Endothelial cell of umbilical vein (primary cell): ENCODE data around the gene RUSC2. TPM values are rescaled to one million over a fixed set of nuclear protein-coding genes. Genes with fewer than 3 reads are reported as not detected.

Experiments used
- BruUV-seq: library from RNA; stranded (reverse); fragments of 400-500 nt; replicated peaks from 2 replicates; lab custom pipeline; 2021; lab: Mats Ljungman, UMichigan
- CTCF ChIA-PET: fragments of 300-600, 350-600 bp; sonication (Branson Sonifier 250); formaldehyde crosslinking; loops from one replicate; lab custom pipeline; 2021; ENCODE audit warnings: antibody characterized with exemption, inconsistent platforms; lab: Charles Lee
- POLR2A ChIA-PET: fragments of 300-600, 350-600 bp; sonication (Branson Sonifier 250); formaldehyde crosslinking; loops from one replicate; lab custom pipeline; 2021; ENCODE audit warnings: antibody characterized with exemption, inconsistent platforms; lab: Charles Lee
- DNase-seq: peaks from one replicate; pipeline ENCODE4 v3.0.0-alpha.2; 2011; ENCODE audit warnings: low read depth, low spot score
- FAIRE-seq: peaks from 2 replicates; lab custom pipeline; 2011; peaks lifted over from hg19 to GRCh38; lab: Jason Lieb, UNC
- H2AFZ ChIP-seq: 2 replicates; pipeline ENCODE4 v1.6.0; 2012; ENCODE audit warnings: low read depth, low read length, control low read depth, inconsistent platforms
- H3K27ac ChIP-seq: 2 replicates; pipeline ENCODE4 v1.5.1; 2011; ENCODE audit warnings: low read depth, mild to moderate bottlenecking, control low read depth, low read length, moderate library complexity; ENCODE audit not compliant: insufficient read depth
- H3K27me3 ChIP-seq, 2 experiments: 2 replicates each; pipeline versions ENCODE4 v1.6.0 to v1.6.1; 2011; ENCODE audit warnings: low read length in 2 of 2, mixed read lengths in 1 of 2; ENCODE audit not compliant: control insufficient read depth in 2 of 2, insufficient read depth in 2 of 2
- H3K36me3 ChIP-seq, 2 experiments: 2 replicates in 1 of 2; 3 replicates in 1 of 2; pipeline ENCODE4 v1.5.1; 2011; ENCODE audit warnings: low read length in 2 of 2, mild to moderate bottlenecking in 1 of 2, moderate library complexity in 1 of 2; ENCODE audit not compliant: control insufficient read depth in 2 of 2, insufficient read depth in 2 of 2; ENCODE audit errors: extremely low read depth in 1 of 2
- H3K4me1 ChIP-seq: 3 replicates; pipeline ENCODE4 v1.5.1; 2011; ENCODE audit warnings: mild to moderate bottlenecking, low read length; ENCODE audit not compliant: control insufficient read depth, insufficient read depth; ENCODE audit errors: extremely low read depth
- H3K4me2 ChIP-seq: 2 replicates; pipeline ENCODE4 v1.6.1; 2011; ENCODE audit warnings: low read length, control low read depth, mixed read lengths; ENCODE audit not compliant: insufficient read depth
- H3K4me3 ChIP-seq, 3 experiments: fragments of 200-600 bp in 1 of 3; sonication (generic), shearing (Covaris generic) in 1 of 3; replicated peaks in 1 of 3; 2 replicates each; pipeline ENCODE4 v1.5.1; 2011 to 2016; ENCODE audit warnings: control low read depth in 3 of 3, low read length in 3 of 3, mild to moderate bottlenecking in 2 of 3, inconsistent platforms in 1 of 3, low read depth in 1 of 3, moderate library complexity in 1 of 3; ENCODE audit not compliant: insufficient read depth in 1 of 3
- H3K79me2 ChIP-seq: 2 replicates; pipeline ENCODE4 v1.6.0; 2012; ENCODE audit warnings: low read length, inconsistent platforms; ENCODE audit not compliant: control insufficient read depth, insufficient read depth
- H3K9ac ChIP-seq: replicated peaks from 2 replicates; pipeline ENCODE3; 2011; ENCODE audit warnings: low read length, control low read depth; ENCODE audit not compliant: insufficient read depth; ENCODE audit errors: extremely low read depth
- H3K9me1 ChIP-seq: replicated peaks from 3 replicates; pipeline ENCODE4 v1.6.0; 2011; ENCODE audit warnings: mild to moderate bottlenecking, low read length; ENCODE audit not compliant: control insufficient read depth, insufficient read depth; ENCODE audit errors: extremely low read depth
- H3K9me3 ChIP-seq: replicated peaks from 2 replicates; pipeline ENCODE4 v1.5.1; 2012; ENCODE audit warnings: low read length, inconsistent platforms; ENCODE audit not compliant: control insufficient read depth, insufficient read depth
- H4K20me1 ChIP-seq: replicated peaks from 2 replicates; pipeline ENCODE3; 2011; ENCODE audit warnings: mild to moderate bottlenecking, low read length; ENCODE audit not compliant: control insufficient read depth, insufficient read depth; ENCODE audit errors: extremely low read depth
- CTCF ChIP-seq, 2 donors: IDR thresholded peaks; 1 replicate in 1 of 2; 2 replicates in 1 of 2; pipeline ENCODE4 v1.5.1; 2011; ENCODE audit warnings: low read length in 2 of 2, mild to moderate bottlenecking in 2 of 2, moderate library complexity in 2 of 2, control low read depth in 1 of 2, inconsistent platforms in 1 of 2, low read depth in 1 of 2; ENCODE audit not compliant: insufficient read depth in 1 of 2; ENCODE audit errors: extremely low read depth in 1 of 2
- EZH2 ChIP-seq: IDR thresholded peaks from 2 replicates; pipeline ENCODE4 v1.6.1; 2012; ENCODE audit warnings: borderline replicate concordance, low read depth, mild to moderate bottlenecking, moderate library complexity, low read length, inconsistent platforms; ENCODE audit not compliant: severe bottlenecking
- FOS ChIP-seq: IDR thresholded peaks from 2 replicates; pipeline ENCODE4 v1.6.1; 2011; ENCODE audit warnings: mild to moderate bottlenecking, low read length, moderate library complexity, borderline replicate concordance; ENCODE audit not compliant: insufficient read depth
- GATA2 ChIP-seq: IDR thresholded peaks from 2 replicates; pipeline ENCODE4 v1.7.0; 2011; ENCODE audit warnings: low read depth, mild to moderate bottlenecking, moderate library complexity, mixed read lengths, low read length; ENCODE audit not compliant: insufficient read length, insufficient read depth
- JUN ChIP-seq: IDR thresholded peaks from 2 replicates; pipeline ENCODE4 v1.6.1; 2011; ENCODE audit warnings: borderline replicate concordance, low read depth; ENCODE audit not compliant: insufficient read length, insufficient read depth
- MAX ChIP-seq: IDR thresholded peaks from 2 replicates; pipeline ENCODE4 v1.6.1; 2011; ENCODE audit not compliant: insufficient read depth, insufficient read length
- MYC ChIP-seq: IDR thresholded peaks from one replicate; pipeline ENCODE4 v1.6.1; 2011; ENCODE audit warnings: mild to moderate bottlenecking, low read depth, low read length
- POLR2A ChIP-seq: IDR thresholded peaks from 2 replicates; pipeline ENCODE4 v1.6.1; 2012; ENCODE audit warnings: low read depth, mild to moderate bottlenecking, control low read depth, low read length
- POLR2AphosphoS5 ChIP-seq: IDR thresholded peaks from 2 replicates; pipeline ENCODE4 v1.6.1; 2012; ENCODE audit warnings: low read depth, mild to moderate bottlenecking, control low read depth, low read length, moderate library complexity; ENCODE audit not compliant: insufficient read depth
- dilution Hi-C: fragments of 300-500 bp; cut with MboI; formaldehyde crosslinking; loops from one replicate; pipeline ENCODE4 v1.15.0; 2019; ENCODE audit warnings: low sequenced_read_pairs; ENCODE audit not compliant: extremely low pct_ligation_motif_present
- intact Hi-C: fragments of 100-400 bp; cut with micrococcal nuclease; formaldehyde crosslinking; loops from one replicate; pipeline ENCODE4 v1.10.0; 2022
- polyA plus RNA-seq, 4 experiments: library from polyadenylated mRNA; depleted of rRNA in 3 of 4; stranded (reverse) in 3 of 4; unstranded in 1 of 4; fragments of >200 nt; gene quantifications; 2 replicates each; pipeline versions ENCODE4 v1.2.1 to v1.2.3, GENCODE V29; 2011 to 2012; ENCODE audit warnings: missing spikeins in 1 of 4
- total RNA-seq: library from RNA; stranded (reverse); gene quantifications from 2 replicates; pipeline ENCODE4 v1.2.3, GENCODE V29; 2021

Gene RUSC2
- total and polyA plus RNA-seq, 2 donors (not counting 3 experiments of a cell fraction or from before 2014, with no cell fraction given), result 26.1 to 46.2 TPM

GRCh38 chr9:35484406-35484805 lies 5.5 kb upstream of the RUSC2 start:
- DNase-seq, result no peak
- Histone ChIP-seq H3K9ac (no peak overlapping the region), H3K4me1 (no peaks in the 10 kb centered on the region), H3K27me3 (no peaks in the 10 kb centered on the region), H3K27ac (no peak overlapping the region), H3K4me3 (no peak overlapping the region), H3K9me3 (no peaks in the 10 kb centered on the region), H3K79me2 (peaks cover 2% of the 10 kb centered on the region), H3K4me2 (no peak overlapping the region), H4K20me1 (no peaks in the 10 kb centered on the region), H3K36me3 (no peaks in the 10 kb centered on the region), H3K9me1 (no peaks in the 10 kb centered on the region), H2AFZ (no peak overlapping the region)
- ChIA-PET CTCF (interaction anchor here (1.0 to 5.1 kb wide), 2 partner anchors 68 to 369 kb away, joined by 3 to 65 read pairs; partner anchors contain the start of gene ATOSB), POLR2A (interaction anchor here (0.7 kb wide), 1 partner anchor 405 kb away, joined by 3 read pairs; the partner anchor contains the start of gene FANCG)
- dilution Hi-C loops, result no loop called here
- BruUV-seq, result no TSS peak
- no peak for FAIRE-seq
- TF ChIP-seq FOS (no peak), JUN (no peak), EZH2 (no peak), GATA2 (no peak), MYC (no peak), MAX (no peak), POLR2AphosphoS5 (no peak), POLR2A (no peak), CTCF (IDR thresholded peaks at IDR 0.05; ENCODE audit: extremely low read depth in 1 of 2, insufficient read depth in 1 of 2, low read depth in 1 of 2, low read length in 2 of 2) (no peak)
- intact Hi-C loops, result loop anchor here (5.0 kb wide), 2 partner anchors 118 to 163 kb away; no protein-coding TSS in a partner anchor
